Measurements from ENCODE around the gene MAS1. TPM values are rescaled to one million over a fixed set of nuclear protein-coding genes. Genes with fewer than 3 reads are reported as not detected.
A peak's percentile ranks its signal among the peaks of the same experiment; 100 is the strongest.

The MAS1 gene
- total RNA-seq, 1 donor from 2014 or later: not detected

DNA sequence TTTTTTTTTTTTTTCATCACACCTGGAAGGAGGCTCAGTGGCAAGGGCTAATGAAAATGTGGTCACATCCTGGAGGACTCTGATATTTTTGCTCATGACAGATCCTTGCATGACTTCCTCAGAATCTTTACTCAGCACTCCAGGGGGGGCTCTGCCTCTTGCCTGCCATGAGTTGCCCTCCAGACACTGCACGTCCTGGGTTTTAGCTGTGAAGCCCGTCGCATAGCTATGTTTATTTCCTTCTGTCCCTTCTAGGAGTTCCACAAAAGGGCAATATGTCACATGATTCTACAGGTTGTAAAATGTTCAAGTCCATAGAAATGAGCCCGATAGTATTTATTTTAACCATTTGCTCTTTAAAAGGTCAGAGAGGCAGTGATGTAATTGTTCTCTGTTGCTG is 18.2 kb downstream of the MAS1 start:
- Histone ChIP-seq H3K27ac (no peak overlapping the region), H3K27me3 (no peaks in the 10 kb centered on the region), H3K9me3 (no peaks in the 10 kb centered on the region), H3K36me3 (no peaks in the 10 kb centered on the region), H3K4me1 (no peaks in the 10 kb centered on the region), H3K4me3 (no peak overlapping the region)
- DNase-seq (ENCODE audit: low spot score in 2 of 2): no peak
- no peak for TF ChIP-seq CTCF (IDR thresholded peaks at IDR 0.05)
- intact Hi-C loops (cut with DNase I): no loop called here

- Histone ChIP-seq H3K4me3 (no peak overlapping the region), H3K9me3 (no peaks in the 10 kb centered on the region), H3K4me1 (no peaks in the 10 kb centered on the region), H3K36me3 (no peaks in the 10 kb centered on the region), H3K27ac (no peak overlapping the region), H3K27me3 (no peaks in the 10 kb centered on the region)
- DNase-seq (ENCODE audit: low spot score in 2 of 2): no peak
- TF ChIP-seq CTCF (IDR thresholded peaks at IDR 0.05): no peak
- intact Hi-C loops (cut with DNase I): no loop called here
Observed at GRCh38 chr6:159910342-159910741, 19.6 kb downstream of the MAS1 start.

GRCh38 chr6:159913375-159913774 is 22.6 kb downstream of the MAS1 start:
- no peak for TF ChIP-seq CTCF (IDR thresholded peaks at IDR 0.05)
- Histone ChIP-seq H3K27me3 (no peaks in the 10 kb centered on the region), H3K9me3 (no peaks in the 10 kb centered on the region), H3K36me3 (no peaks in the 10 kb centered on the region), H3K4me1 (no peaks in the 10 kb centered on the region), H3K4me3 (no peak overlapping the region), H3K27ac (no peak overlapping the region)
- DNase-seq (ENCODE audit: low spot score in 2 of 2): peak in 1 of 2 donors; percentile 19
- intact Hi-C loops (cut with DNase I): no loop called here

GRCh38 chr6:159913862-159914564 is 23.2 kb downstream of the MAS1 start:
- no peak for TF ChIP-seq CTCF (IDR thresholded peaks at IDR 0.05)
- intact Hi-C loops (cut with DNase I): no loop called here
- H3K4me3 ChIP-seq: no peak overlapping the region
- no peaks in the 10 kb centered on the region for H3K36me3 ChIP-seq
- H3K9me3 ChIP-seq: no peaks in the 10 kb centered on the region
- no peak for DNase-seq (ENCODE audit: low spot score in 2 of 2)
- no peaks in the 10 kb centered on the region for H3K4me1 ChIP-seq
- no peak overlapping the region for H3K27ac ChIP-seq
- no peaks in the 10 kb centered on the region for H3K27me3 ChIP-seq

- H3K4me1 ChIP-seq: no peaks in the 10 kb centered on the region
- no peak overlapping the region for H3K4me3 ChIP-seq
- H3K27me3 ChIP-seq: no peaks in the 10 kb centered on the region
- TF ChIP-seq CTCF (IDR thresholded peaks at IDR 0.05): no peak
- peak in 1 of 2 donors; percentile 30 for DNase-seq (ENCODE audit: low spot score in 2 of 2)
- H3K9me3 ChIP-seq: no peaks in the 10 kb centered on the region
- no peak overlapping the region for H3K27ac ChIP-seq
- H3K36me3 ChIP-seq: no peaks in the 10 kb centered on the region
- intact Hi-C loops (cut with DNase I): no loop called here
Observed at GRCh38 chr6:159914565-159914923, 23.8 kb downstream of the MAS1 start.

DNA sequence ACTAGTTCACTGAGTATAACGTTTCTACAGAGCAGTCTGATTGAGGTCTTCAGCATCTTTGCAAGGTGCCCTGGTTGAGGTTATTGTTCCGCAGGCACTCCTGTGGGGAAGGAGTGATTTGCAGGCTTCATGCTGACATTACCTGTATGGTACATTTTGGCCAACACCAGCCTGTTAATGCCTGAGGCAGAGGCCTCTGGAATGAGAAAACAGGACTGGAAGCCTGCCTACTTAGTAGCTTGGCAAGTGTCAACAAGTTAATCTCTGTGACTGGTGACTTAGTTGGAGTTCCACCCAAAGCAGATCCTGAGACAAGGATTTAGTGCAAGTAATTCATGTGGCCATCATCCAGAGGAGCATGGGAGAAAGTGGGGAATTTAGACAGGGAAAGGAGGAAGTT is 24.6 kb downstream of the MAS1 start:
- no peaks in the 10 kb centered on the region for H3K27me3 ChIP-seq
- TF ChIP-seq CTCF (IDR thresholded peaks at IDR 0.05): no peak
- H3K4me3 ChIP-seq: no peak overlapping the region
- no peaks in the 10 kb centered on the region for H3K9me3 ChIP-seq
- intact Hi-C loops (cut with DNase I): no loop called here
- H3K36me3 ChIP-seq: no peaks in the 10 kb centered on the region
- H3K27ac ChIP-seq: no peak overlapping the region
- no peaks in the 10 kb centered on the region for H3K4me1 ChIP-seq
- peak in 1 of 2 donors; percentile 35 for DNase-seq (ENCODE audit: low spot score in 2 of 2)
